ENCODE results near the gene CPNE5.

DNA sequence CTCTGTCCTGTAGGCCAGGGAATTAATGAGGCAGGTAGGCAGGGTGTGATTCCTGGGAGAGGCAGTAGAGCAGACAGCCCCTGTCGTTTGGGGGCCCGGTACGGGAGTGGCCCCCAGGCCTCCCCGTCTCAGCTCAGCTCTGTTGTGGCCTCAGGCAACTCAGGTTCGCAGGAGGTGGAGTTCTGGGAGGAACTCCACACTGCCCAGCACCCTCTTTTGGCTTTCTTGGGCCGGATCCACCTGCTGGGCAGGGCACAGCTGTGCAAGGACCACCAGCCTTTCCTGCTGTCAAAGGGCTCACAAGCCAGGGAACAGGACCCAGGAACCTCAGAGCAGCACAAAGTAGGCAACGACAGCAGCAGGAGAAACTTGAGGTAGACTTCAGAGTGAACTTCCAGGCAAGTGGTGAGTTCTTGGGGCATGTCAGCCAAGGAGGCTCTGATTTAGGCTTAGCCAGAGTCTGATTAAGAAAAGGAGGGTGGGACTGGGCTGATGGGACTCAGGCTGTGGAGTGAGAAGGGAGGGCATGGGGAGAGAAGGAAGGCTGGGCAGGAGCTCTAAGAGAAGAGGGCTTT is 104.7 kb downstream of the CPNE5 start:
- TF ChIP-seq CTCF (IDR thresholded peaks at IDR 0.05; ENCODE audit: low read depth, low read length) (no peak), EZH2phosphoT487 (IDR thresholded peaks at IDR 0.05; ENCODE audit: low read depth) (no peak)

Data from OCI-LY3 (cell line).